HG03280 (cell line): ENCODE measurements around the gene RAB25.
"Not testable (repeated sequence)": the region's sequence is repeated elsewhere in the genome, so short reads cannot be mapped to it uniquely, and the experiment has no call there.

ENCODE experiments used
- ATAC-seq: cut with Tn5 transposase; IDR thresholded peaks from one replicate; pipeline ENCODE4 v1.9.1; 2021; ENCODE audit warnings: mild to moderate bottlenecking, moderate library complexity; ENCODE audit not compliant: unreplicated experiment

RAB25 gene

DNA sequence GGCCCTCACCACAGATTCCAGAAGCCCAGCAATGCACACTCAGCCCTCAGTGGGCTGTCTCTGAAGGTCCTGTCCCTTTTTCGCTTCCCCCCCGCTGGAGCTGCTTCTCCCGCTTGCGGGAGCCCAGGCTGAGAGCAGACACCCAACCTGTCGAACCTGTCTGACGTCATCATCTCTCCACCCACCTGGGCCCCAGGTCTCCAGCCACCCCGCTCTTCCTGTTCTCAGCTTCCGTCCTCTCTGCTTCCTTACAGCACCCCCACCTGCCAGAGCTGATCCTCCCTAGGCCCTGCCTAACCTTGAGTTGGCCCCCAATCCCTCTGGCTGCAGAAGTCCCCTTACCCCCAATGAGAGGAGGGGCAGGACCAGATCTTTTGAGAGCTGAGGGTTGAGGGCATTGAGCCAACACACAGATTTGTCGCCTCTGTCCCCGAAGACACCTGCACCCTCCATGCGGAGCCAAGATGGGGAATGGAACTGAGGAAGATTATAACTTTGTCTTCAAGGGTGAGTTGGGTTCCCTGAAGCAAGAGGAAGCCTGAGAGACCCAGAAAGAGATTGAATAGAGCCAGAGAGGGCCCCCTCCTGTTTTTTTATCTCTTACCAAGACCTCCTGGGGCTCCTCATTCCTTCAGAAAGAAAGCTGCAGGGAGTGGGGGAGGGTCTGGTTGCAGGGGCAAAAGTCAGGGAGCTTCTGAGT, at the start of gene RAB25:
RAB25 (plus strand) TSS at position 224 of the 700 bp plus-strand sequence; CDS start at position 465, 241 bp downstream.
- no peak for ATAC-seq

- peak; percentile 77 for ATAC-seq
These were observed 48.7 kb upstream of the RAB25 start for GRCh38 chr1:156012051-156012817.

DNA sequence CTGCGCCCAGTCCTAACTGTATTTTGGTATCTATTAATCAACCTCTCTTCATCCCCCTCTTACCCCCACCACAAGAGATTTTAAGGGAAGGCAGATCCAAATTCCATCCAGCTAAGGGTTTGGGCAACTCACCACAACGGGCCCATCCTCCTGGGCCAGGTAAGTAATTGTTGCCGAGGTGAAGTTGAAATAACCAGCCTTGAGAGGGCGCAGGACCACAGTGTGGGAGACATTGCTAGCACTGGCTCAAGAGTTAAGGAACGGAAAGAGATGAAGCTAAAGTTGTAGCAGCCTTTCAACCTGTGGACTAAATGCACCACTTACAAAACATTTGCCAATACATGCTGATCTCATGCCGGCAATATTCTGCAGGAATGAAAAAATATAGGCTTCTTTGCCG, 46.1 kb upstream of the RAB25 start:
- no peak for ATAC-seq

GRCh38 chr1:156019946-156020292, 41.0 kb upstream of the RAB25 start:
- no peak for ATAC-seq

DNA sequence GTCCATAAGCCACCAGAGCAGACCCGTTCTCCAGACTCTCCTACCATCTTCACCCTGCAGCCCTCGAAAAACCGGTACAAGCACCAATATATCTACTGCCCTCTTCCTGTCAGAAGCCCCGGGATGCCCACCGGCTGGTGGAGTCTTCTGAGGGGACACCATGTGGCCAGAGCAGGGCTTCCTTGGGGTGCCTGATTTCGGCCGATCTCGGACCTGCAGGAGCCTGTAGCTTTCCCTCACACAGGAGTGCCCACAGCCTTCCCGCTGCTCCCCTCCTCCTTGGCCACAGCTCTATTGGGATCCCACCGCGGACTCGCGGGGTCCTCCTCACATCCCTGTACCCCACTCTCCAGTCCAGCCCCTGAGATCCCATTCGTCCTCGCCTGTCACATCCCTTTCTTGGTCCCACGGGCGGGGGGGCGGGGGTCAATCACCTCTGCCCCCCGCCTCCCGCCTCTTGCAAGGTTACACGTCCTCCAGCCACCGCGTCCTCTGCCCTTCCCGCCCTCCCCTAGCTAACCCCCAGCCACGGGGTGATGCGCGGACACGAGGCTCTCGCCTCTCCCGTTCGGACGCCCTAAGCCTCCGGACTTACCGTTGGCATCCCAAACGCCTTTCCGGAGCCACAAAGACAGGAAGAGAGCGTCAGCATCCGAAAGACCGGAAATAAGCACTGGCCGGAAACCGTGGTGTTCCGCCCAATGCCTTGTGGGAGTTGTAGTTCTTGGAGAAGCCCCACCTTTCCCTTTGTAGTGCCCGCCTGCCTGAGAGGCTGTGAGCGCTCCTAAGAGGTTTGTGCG, 40.5 kb upstream of the RAB25 start, which contains the start of gene SSR2:
SSR2 (minus strand) TSS at position 659 of the 800 bp plus-strand sequence. CDS start 784 bp downstream, outside the sequence.
- peak; percentile 98 for ATAC-seq

- no peak for ATAC-seq
These were observed 39.9 kb upstream of the RAB25 start for GRCh38 chr1:156021093-156021428.

DNA sequence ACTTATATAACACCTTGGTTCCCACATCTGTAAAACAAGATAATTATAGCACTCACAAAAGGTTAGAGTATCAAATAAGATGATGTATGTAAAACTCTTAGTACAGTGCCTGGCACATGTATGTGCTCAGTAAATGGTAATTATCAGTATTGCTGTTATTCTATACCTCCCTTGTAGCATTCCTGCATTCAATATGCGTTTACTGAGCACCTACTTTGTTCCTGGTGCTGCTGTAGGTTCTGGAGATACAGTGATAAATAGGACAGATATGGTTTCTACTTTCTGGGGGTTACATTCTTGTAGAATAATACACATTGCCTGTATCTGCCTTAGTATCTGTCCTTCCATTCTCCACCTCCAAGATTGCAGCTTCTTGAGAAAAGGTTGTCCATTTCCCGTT, 39.0 kb upstream of the RAB25 start:
- ATAC-seq = no peak

GRCh38 chr1:156024801-156025200, 36.2 kb upstream of the RAB25 start:
- no peak for ATAC-seq

DNA sequence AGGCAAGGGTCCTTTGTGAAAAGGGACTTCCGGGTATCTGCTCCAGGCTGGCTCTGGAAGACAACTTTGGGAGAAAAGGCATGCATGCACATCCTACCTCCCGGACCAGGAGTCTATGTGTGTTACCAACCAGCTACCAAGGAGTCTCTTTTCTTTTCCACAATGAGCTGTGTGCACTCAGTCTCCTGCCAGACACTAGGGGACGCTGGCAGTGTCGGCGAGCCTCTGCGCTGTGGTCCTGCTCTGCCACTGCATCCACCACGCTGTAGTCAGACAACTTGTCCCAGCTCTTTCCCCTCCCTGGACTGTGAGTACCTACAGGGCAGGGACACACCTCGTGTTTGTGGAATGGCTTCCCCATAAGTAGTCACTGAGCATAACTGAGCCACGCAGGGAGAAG, 35.1 kb upstream of the RAB25 start:
- peak; percentile 55 for ATAC-seq

DNA sequence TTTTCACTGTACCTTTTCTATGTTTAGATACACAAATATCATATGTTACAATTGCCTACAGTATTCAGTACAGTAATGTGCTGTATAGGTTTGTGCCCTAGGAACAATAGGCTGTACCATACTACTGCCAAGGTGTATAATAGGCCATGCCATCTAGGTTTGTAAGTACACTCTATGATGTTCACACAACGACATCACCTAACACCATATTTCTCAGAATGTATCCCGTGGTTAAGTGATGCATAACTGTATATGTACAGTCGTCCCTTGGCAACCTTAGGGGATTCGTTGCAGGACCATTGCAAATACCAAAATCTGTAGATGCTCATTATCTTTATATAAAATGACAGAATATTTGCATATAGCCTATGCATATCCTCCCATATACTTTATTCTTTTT, 34.4 kb upstream of the RAB25 start:
- ATAC-seq = no peak

DNA sequence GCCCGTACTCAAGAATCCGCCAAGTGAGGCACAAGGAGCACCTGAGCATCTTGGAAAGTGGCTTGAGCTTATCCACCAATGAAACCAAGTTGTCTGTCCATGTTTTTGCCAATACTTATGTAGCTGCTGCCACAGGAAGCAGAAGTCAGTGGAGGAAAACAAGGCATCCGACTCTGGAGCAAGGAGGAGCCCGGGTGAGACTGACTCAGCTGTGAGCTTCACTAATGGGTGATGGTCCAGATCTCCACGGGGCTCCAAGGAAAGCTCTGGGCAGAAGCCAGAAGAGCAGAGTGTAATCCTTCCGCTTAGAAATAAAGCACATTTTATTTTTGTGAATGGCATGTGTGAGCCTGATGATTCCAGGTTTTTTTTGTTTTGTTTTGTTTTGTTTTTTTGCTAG, 27.9 kb upstream of the RAB25 start:
- ATAC-seq = no peak

- ATAC-seq = not testable (repeated sequence)
These were observed 26.0 kb upstream of the RAB25 start for GRCh38 chr1:156034991-156035390.

DNA sequence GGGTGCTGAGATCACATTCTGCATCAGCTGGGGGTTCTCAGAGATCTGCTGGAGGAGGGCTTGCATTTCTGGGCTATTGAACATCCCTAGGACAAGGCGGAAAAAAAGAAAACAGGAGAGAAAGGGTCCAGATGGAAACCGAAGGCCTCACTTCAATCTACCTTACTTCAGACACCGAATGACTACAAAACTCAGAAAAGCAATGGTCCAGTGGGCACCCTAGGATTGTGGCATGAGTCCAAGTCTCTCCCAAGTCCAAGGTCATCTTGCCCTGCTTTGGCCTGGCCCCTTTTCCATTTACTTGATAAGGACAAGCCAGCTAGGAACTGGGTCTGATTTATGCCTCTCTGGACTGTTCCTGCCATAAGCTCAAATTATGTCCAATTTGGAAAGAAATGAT, 18.1 kb upstream of the RAB25 start:
- no peak for ATAC-seq

DNA sequence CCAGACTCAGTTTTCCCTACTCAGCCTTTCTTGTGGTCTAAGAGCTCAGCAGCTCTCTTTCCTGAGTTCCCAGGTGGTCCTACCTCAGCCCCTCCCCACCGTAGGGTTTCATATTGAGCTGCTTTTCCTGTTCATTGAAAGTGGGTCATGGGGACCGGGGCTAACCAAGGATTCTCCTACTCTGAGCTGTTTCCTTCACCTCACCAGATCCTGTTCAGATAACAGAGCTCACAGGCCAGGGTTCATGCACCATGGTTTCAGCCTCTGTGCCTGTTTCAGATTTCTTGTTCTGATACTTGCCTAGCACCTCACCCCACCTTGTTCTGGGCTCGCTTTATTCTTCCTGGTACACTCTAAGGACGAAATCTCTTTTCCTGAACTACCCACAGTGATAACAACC, 15.9 kb upstream of the RAB25 start:
- no peak for ATAC-seq

DNA sequence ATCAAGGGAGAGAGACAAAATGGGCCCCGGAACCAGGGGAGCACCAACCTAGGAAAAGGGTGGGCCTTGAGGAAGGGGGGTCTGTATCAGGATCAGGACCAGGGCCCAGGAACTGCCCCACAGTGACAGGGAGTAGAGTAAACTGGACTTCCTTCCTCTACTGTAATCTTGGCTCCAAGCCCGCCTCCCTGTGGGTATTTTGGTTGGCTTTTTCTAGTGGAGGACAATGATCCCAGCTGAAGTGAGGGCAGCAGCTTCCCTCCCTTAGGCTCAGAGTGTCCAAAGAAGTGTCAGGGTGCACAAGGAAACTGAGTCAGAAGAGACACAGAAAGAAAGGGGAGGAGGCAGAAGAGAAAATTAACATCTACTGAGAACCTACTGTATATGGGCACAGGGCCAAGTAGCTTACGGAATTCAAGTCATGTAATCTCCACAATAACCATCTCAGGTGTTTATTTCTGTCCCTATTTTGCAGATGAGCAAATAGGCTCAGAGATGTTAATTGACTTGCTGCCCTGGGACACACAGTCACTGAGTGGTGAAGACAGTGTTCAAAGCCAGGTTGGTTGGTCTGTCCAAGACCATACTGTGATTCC, 12.2 kb upstream of the RAB25 start:
- ATAC-seq = no peak

GRCh38 chr1:156050376-156050775, 10.6 kb upstream of the RAB25 start:
- no peak for ATAC-seq

DNA sequence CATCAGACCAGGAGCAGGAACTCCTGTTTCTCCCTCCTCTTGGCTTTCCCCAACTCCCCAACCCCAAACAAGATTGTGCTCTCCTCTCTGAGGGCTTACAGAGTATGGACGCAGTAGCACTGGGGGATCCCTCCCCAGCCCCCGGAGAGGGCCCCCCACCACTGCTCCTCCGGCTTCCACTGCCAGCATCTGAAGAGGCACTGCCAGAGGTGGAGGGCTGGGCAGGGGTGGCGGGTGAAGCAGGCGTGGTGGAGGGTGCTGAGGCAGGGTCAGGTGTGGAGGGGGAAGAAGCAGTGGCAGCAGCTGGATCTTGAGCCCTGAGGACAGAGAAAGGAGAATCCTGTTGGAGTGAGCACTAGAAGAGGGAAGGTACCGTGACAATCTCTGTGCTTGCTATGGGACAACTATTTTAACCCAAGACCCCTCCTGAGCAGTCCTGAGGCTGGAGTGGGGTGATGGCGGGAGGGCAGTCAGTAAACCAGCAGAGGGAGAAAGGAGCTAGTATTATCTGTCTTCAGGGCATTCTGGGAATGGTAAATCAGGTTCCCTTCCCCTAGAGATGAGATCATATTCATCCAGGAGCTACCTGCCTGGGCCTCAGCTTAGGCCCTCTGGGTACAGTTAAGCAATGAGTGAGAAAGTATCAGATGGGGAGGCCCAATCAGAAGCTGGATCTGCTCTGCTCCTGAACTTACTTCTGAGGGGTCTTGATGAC, 9.8 kb upstream of the RAB25 start:
- no peak for ATAC-seq

DNA sequence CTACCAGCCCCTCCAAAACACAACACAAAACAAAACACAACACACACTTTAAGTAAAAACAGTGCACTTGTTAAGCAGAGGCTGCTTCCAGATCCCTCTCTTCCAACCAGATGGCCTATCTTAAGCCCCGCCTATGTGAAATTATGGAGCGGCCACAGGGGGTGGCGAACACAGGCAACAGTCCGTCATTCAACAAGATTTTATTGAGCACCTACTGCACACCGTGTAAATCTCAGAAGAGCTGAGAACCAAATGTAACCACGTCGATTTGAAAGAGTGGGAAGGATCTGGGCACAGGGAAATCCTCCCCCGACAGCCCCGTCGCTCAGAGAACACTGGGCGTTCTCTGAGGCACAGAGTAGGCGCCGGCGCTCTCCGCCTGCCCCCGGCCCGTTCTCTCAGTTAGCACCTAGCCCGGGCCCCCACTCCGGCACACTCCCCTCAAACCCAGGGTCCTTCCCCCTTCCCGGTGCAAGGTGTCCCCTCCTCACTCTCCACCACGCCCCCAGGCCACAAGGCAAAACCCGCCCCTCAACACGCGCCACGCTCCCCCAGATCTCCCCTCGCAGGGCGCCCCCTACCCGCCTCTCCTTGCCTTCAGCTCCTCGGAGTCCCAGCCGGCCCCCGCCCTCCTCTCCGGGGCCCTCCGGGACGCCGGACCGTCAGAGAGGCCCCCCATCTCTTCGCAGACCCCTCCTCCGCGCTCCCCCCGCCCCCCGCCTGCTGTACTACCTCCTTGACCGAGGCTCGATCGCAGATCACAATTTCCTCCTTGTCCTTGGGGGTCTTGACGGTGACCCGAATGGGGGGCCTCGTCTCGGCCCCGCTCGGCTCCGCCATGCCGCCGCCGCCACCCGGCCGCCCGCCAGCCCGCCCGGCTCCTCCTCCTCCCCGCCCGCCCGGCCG, 7.8 kb upstream of the RAB25 start:
- no peak for ATAC-seq

DNA sequence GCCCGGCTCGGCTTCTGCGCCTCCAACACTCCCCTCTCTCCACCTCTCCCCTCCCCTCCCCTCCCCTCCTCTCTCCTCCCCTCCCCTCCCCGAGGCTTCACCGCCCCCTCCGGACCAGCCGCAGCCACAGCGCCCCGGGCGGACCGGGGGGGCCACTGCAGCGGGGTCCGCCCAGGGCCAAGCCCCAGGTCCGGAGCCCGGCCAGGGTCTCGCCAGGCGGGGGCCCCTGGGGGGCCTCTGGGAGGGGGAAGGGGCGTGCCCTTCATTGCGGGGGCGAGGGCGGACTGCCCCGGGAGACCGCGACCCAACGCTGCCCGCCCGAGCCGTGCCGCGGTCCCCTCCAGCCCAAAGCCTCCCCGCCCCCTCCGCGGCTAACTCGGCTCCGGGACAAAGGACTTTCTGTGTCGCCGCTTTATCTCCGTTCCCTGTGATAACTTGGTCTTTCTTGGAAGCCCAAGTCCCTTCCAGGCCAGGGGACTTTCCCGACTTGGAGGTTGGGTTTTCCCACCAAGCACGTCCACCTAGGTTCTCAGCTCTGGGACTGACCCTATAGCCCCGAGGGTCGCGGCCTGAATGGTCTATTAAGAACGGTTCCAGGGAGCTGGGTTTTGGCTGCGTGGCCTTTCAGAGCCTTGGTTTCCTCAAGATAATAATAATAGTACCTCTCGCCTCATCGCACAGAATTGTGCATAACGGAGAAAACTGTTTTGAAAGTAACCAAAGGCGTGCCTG, 7.0 kb upstream of the RAB25 start, which contains the start of gene UBQLN4:
UBQLN4 (minus strand) TSS at position 31 of the 732 bp plus-strand sequence. CDS start 97 bp downstream, outside the sequence.
- peak; percentile 54 for ATAC-seq
